OCI-LY7 (cell line): ENCODE results near the gene GPR135.

Experiments used
- EZH2phosphoT487 ChIP-seq: fragments of 200-600 bp; sonication (generic); IDR thresholded peaks from 2 replicates; pipeline ENCODE4 v1.6.1; 2018; ENCODE audit warnings: low read depth, borderline replicate concordance, mild to moderate bottlenecking, mixed run types, antibody characterized with exemption, low read length, moderate library complexity, mixed read lengths
- TF ChIP-seq, protein P1 (sequence below): fragments of 200-600 bp; sonication (generic); conservative IDR thresholded peaks from 2 replicates; pipeline ENCODE4 v1.5.1; 2014; ENCODE audit warnings: mild to moderate bottlenecking, antibody characterized with exemption, low read length, moderate library complexity, mixed read lengths

DNA sequence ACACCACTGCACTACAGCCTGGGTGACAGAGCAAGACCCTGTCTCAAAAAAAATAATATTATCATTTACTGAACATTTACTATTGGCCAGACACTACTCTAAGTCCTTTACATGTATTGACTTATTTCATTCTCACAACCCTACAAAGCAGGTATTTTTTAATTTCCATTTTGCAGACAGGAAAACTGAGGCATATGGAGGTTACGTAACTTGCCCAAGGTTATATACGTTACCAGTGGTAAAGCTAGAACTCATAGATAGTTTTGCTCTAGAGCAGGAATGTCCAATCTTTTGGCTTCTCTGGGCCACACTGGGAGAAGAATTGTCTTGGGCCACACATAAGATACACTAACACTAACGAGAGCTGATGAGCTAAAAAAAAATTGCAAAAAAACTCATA is 13.4 kb upstream of the GPR135 start:
- TF ChIP-seq, protein P1, sequence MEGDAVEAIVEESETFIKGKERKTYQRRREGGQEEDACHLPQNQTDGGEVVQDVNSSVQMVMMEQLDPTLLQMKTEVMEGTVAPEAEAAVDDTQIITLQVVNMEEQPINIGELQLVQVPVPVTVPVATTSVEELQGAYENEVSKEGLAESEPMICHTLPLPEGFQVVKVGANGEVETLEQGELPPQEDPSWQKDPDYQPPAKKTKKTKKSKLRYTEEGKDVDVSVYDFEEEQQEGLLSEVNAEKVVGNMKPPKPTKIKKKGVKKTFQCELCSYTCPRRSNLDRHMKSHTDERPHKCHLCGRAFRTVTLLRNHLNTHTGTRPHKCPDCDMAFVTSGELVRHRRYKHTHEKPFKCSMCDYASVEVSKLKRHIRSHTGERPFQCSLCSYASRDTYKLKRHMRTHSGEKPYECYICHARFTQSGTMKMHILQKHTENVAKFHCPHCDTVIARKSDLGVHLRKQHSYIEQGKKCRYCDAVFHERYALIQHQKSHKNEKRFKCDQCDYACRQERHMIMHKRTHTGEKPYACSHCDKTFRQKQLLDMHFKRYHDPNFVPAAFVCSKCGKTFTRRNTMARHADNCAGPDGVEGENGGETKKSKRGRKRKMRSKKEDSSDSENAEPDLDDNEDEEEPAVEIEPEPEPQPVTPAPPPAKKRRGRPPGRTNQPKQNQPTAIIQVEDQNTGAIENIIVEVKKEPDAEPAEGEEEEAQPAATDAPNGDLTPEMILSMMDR, result no peak
- TF ChIP-seq EZH2phosphoT487, result no peak
